ENCODE results near the gene TSGA10.

DNA sequence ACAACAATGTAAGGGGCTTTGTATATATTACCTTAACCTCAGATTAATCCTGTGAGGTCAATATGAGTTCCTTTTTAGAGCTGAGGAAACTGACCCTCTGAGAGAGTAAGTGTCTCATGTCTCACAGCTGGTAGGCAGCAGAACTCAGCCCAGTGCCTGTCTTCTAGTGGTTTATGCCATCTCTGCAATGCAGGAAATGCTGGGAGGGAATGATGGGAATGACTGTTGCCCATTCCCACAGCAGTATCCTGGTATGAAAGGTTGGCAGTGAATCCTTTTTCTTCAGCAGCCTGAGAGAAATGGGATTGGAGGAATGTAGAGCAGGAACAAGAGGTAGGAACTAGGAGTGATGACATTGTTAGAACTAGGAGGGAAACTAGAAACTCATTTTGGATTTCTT lies 32.3 kb upstream of the TSGA10 start:
- TF ChIP-seq POLR2A (IDR thresholded peaks at IDR 0.05) (no peak), CTCF (IDR thresholded peaks at IDR 0.05) (no peak)

Measured in lower leg skin (tissue), 3 donors.